GM12864 (cell line): ENCODE results near the gene ALOX5.

Source experiments
- DNase-seq: peaks from one replicate; pipeline ENCODE4 v3.0.0-alpha.2; 2011; ENCODE audit warnings: low read depth
- H3K4me3 ChIP-seq: 2 replicates; pipeline ENCODE4 v1.5.1; 2011; ENCODE audit warnings: mild to moderate bottlenecking, low read depth, low read length, control low read depth
- TF ChIP-seq, protein P1 (sequence below): IDR thresholded peaks from 2 replicates; pipeline ENCODE4 v1.5.1; 2011; ENCODE audit warnings: low read depth, mild to moderate bottlenecking, moderate library complexity, low read length, control low read depth, inconsistent platforms; ENCODE audit errors: missing control alignments

The ALOX5 gene

DNA sequence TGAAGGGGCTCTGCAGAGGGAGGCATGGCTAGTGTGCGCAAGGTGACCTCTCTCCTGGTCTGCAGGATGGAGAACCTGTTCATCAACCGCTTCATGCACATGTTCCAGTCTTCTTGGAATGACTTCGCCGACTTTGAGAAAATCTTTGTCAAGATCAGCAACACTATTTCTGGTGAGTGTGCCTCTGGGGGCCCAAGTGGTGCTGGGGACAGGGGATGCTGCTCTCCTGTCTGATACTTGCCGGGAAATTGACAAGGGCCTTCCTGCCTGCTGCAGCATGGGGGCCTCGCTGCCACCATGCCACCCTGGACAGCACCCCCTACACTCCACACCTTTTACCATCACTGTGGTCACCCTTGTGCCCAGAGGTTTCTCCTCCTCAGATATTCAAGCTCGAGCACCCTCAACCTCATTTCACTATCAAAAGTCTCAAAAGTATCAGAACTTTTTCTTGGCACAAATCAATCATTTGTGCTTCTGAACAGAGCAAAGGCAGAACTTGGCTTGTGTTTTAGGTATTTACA is 50.0 kb downstream of the ALOX5 start:
- H3K4me3 ChIP-seq = no peak overlapping the region
- no peak for DNase-seq
- TF ChIP-seq, protein P1, sequence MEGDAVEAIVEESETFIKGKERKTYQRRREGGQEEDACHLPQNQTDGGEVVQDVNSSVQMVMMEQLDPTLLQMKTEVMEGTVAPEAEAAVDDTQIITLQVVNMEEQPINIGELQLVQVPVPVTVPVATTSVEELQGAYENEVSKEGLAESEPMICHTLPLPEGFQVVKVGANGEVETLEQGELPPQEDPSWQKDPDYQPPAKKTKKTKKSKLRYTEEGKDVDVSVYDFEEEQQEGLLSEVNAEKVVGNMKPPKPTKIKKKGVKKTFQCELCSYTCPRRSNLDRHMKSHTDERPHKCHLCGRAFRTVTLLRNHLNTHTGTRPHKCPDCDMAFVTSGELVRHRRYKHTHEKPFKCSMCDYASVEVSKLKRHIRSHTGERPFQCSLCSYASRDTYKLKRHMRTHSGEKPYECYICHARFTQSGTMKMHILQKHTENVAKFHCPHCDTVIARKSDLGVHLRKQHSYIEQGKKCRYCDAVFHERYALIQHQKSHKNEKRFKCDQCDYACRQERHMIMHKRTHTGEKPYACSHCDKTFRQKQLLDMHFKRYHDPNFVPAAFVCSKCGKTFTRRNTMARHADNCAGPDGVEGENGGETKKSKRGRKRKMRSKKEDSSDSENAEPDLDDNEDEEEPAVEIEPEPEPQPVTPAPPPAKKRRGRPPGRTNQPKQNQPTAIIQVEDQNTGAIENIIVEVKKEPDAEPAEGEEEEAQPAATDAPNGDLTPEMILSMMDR = no peak

DNA sequence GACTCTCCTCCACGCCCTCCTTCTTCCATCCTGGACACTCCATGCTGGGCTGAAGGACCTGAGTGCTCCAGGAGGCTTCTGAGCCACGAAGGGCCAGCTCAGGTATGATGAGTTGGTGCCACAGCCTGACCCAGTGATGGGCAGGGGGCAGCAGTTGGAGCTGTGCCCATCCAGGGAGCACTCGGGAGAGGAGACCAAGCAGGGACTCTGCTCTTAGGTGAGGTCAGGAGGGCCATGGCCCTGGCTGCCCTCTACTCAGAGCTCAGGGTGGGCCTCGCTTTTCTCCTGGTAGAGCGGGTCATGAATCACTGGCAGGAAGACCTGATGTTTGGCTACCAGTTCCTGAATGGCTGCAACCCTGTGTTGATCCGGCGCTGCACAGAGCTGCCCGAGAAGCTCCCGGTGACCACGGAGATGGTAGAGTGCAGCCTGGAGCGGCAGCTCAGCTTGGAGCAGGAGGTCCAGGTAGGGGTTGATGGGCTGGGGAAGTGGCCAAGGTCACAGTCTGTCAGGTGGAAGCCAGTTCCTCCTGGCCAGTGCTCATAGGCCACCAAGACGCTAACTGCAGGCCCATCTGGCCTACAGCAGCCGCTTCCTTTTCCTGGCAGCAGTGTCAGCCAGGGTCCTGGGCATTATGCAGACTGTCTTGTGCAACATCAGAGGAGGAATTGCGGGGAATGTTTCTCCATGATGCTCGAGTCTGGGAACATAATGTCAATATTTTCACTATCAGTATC is 50.8 kb downstream of the ALOX5 start:
- TF ChIP-seq, protein P1 = no peak
- no peak for DNase-seq
- H3K4me3 ChIP-seq = no peak overlapping the region

DNA sequence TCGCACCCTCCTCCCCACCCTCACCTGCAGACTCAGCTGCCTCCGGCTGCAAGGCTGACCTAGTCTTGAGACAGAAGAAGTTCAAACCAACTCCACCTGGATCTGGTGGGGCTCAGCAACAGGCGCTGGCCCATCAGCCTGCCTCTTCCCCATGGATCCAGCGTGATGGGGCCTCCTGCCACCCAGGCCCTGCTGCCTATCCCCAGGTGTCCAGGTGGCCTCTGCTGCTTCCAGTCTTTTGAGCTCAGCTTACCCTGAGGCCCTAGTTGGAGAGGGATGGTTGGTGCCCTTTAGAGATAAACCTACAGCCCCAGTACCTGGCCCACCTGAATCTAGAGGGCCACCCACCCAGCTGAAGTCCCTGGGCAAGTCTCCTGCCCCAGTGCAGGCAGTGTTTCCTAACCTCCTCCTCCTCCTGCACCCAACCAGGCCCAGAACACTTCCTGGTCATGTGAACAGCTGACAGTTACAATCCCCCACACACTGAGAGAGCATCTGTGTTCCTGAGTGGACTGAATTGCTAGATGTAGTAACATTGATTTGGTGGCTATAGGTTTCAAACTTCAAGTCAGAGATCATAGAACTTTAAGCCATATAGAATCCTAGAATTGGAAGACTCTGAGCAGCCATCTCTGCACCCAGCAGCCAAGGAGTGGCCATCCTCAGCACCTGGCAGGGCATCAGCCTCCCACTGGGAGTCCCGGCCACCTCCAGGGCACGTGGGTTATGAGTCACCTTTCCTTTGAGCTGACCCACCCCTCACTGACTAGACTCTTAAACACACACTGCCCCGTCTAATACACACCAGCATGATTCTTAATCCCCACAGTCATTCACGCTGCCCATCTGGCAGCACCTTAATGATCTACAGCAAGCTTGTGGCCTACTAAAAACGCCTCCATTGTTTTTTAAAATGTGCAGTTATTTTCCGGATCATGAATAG is 51.9 kb downstream of the ALOX5 start:
- TF ChIP-seq, protein P1 = no peak
- DNase-seq = no peak

DNA sequence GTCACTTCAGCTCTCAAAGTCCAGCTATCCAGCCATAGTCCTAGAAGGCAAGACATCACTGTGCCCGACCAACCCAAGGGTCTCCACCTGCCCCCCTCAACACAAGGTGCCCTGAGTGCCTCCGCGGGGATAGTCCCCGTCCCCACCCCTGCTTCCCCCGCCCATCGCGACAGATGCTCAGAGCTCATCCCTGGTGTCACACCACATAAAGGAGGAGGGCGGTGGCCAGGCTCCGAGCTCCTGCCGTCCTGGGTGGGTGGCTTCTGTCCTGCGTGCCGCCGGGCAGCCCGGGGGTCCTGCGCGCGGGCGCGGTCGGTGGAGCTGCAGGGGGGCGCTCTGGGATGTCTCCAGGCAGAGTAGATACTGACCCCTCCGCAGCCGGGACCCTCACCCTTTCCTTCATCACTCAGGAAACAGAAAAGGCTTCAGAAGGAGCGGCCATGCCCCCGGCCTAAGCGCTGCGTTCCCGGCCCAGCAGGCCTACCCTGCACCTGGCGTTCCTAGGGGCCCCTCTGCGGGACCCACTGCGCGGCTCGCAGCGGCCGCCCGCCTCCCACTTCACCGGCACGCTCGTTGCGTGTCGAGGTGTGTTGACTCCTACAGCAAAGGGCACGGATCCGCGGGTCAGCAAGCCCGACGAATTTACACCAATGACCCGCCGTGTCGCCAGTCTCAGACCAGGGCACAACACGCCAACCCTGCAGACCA is 53.4 kb downstream of the ALOX5 start:
- TF ChIP-seq, protein P1 = no peak
- H3K4me3 ChIP-seq = no peak overlapping the region
- DNase-seq = no peak

More for the DNA sequence above, 51.9 kb downstream of the ALOX5 start:
- H3K4me3 ChIP-seq = no peak overlapping the region

DNA sequence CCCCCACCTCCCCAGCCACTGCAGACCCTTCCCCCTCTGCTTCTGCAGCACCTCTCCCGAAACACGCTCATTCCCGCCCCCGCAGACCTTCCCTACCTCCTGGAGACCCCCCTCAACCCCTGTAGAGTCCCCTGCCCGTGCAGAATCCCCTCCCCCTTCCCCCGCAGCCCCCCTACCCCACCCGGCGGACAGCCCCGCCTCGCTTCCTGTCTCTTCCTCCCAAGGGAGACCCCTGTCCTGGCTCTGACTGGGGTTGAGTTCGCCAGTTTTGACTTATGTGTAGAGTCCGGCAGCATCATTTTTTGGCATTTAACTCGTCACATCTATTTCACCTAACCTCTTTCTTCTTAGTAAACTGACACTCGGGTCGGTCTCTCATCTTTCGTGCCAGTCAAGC is 54.0 kb downstream of the ALOX5 start:
- DNase-seq = no peak
- H3K4me3 ChIP-seq = no peak overlapping the region
- TF ChIP-seq, protein P1 = no peak

DNA sequence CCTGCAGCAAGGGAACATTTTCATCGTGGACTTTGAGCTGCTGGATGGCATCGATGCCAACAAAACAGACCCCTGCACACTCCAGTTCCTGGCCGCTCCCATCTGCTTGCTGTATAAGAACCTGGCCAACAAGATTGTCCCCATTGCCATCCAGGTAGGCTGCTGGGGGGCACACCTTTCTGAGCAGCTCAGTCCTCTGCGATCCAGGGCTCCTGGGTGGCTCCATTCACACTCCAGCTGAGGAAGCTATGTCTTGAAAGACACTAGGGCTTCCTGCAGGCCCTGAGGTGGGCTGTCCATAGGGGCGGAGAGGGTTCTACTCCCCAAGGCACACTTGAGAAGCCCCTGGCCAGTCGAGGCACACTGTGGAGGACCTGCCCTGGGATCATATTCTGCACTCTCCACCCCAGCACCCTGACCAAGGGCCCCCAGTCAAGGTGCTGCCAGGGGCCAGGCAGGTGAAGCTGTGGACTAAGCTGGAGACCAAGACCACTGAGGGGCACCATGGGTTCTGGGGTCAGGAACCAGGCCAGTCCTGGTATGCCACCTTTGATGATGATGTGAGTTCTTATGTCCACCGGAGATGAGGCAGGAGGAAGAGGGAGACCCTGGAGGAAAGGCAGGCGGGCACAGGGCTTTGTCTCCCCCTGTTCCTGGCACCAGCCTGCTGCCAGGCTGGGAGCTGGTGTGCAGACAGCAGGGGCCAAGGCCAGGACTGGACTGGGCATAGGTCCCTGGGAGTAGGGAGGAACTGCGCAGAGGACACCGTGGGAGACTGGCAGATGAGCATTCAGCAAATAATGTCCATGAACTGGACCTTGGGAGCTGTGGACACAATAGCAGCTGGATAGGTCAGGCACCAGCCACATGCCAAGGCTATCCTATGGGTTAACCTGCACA is 54.8 kb downstream of the ALOX5 start:
- no peak for DNase-seq
- no peak overlapping the region for H3K4me3 ChIP-seq

More for the DNA sequence above, 54.8 kb downstream of the ALOX5 start:
- TF ChIP-seq, protein P1 = no peak
